Forelimb muscle (tissue), 1 donor: ENCODE results near the gene CDCA7L. TPM values are rescaled to one million over a fixed set of nuclear protein-coding genes. Genes with fewer than 3 reads are reported as not detected.

Experiments
- DNase-seq: peaks from one replicate; pipeline ENCODE4 v3.0.0-alpha.2; 2013; ENCODE audit warnings: low read depth
- polyA plus RNA-seq: library from polyadenylated mRNA; unstranded; fragments of 120-200 nt; gene quantifications from one replicate; pipeline ENCODE4 v1.2.1, GENCODE V29; 2013; ENCODE audit not compliant: insufficient read length

Gene CDCA7L
- polyA plus RNA-seq = 15.7 TPM

- DNase-seq = no peak
Observed at GRCh38 chr7:21945454-21946221, at the start of gene CDCA7L. Gene CDCA7L, minus strand, starts transcription at chr7:21945899. Its CDS starts 95 bp downstream, at chr7:21945804.

DNA sequence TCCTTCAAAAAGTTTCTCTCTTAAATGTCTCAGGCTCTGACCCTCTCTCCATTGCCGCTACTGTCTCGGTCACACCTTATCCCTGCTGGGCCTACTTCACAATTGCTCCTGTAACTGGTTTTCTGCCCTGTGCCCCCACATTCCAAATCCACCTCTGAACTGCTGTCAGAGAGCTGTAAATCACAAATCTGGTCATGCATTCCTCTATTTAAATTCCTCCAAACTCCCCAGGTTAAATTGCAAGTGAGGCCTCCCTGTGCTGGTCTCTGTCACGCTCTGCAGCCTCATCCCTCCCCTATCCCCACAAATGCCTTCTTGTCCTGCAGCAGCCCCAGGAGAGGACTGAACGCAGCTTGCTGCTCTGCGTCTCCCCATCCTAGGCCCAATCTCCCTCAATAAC lies 40.4 kb upstream of the CDCA7L start:
- DNase-seq = no peak

DNA sequence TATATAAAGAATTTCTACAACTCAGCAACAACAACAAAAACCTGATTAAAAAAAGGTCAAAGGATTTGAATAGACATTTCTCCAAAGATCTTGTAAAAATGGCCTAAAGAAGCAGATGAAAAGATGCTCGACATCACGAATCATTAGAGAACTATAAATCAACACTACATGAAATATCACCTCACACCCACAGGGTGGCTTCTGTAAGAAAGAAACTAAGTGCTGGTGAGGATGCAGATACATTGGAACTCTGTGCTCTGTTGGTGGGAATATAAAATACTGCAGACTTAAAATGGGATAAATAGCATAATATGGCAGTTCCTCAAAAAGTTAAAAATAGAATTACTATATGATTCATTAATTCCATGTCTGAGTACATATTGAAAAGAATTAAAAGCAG lies 38.3 kb upstream of the CDCA7L start:
- DNase-seq = no peak

DNA sequence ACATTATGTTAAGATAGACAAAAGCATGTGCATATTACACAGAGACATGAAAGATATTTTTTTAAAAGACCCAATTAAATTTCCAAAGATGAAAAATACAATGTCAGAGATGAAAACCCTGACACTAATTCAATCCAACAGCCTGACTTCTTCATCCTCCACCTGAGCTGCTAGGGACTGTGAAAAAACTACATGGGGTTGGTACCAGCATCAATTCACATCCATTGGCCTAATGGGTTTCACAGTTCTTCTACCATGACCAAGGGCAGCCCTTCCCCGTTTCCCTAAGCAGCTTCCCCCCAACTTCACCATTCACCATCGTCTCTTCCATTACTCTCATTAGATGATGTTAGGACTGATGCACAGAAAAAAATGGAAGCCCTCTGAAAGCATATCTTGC lies 37.4 kb upstream of the CDCA7L start:
- DNase-seq = no peak

DNA sequence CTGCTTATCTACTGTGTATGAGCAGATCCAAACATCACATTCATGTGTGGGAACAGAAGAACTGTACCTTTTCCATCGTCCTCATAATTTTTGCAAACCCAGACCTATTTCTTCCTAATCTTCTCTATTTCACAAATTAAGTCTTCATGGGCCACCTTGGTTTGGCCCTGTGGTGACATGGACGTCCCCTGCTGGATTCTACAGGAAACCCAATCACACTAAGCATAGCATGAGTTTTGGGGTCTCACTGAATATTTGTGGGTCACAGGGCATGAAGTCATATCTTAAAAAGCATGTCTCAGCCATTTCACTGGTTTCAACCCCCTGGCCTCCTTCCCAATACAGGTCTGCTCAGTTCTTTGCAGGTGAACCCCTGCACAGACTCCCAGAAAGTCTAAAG lies 35.8 kb upstream of the CDCA7L start:
- no peak for DNase-seq

GRCh38 chr7:21980926-21981500 lies 35.3 kb upstream of the CDCA7L start:
- DNase-seq = no peak

- no peak for DNase-seq
Observed at GRCh38 chr7:21972397-21972784, 26.7 kb upstream of the CDCA7L start.

- no peak for DNase-seq
Observed at GRCh38 chr7:21971780-21972396, 26.2 kb upstream of the CDCA7L start.

- DNase-seq = no peak
Observed at GRCh38 chr7:21969822-21970221, 24.1 kb upstream of the CDCA7L start.

DNA sequence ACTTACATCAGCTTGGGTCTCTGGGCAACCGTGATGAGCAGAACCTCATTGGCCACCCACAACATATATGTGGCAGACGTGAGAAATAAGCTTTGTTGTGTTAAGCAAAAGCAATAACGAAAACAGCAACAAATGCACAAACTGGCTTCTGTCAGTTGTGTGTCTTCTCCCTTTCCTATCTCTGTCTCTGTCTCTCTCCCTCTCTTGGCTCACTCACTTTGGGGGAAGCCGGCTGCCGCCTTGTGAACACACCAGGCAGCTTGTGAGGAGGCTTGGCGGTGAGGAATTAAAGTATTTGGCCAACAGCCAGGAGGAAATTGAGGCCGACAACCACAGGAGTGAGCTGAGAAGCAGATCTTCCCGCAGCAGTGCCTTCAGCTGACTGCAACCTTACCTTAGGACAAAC lies 21.9 kb upstream of the CDCA7L start:
- DNase-seq = no peak

DNA sequence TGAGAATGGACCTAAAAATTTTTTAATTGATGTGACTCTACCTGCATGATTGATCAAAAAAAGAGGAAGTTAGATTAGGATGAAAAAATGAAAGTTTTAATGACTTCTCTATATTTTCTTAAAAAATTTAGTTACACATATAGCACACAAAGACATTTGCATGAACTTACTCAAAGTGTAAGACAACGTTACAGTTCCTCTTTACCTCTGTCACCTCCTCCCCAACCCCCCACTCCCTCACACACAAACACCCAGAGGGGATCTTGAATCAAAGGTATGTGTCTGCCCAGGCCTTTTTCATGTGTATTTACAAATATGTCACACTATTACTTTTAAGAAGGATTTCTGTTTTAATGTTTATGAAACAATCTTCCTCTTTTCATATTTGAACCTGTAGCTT lies 20.6 kb upstream of the CDCA7L start:
- DNase-seq = no peak

- DNase-seq = no peak
Observed at GRCh38 chr7:21965291-21965690, 19.6 kb upstream of the CDCA7L start.

DNA sequence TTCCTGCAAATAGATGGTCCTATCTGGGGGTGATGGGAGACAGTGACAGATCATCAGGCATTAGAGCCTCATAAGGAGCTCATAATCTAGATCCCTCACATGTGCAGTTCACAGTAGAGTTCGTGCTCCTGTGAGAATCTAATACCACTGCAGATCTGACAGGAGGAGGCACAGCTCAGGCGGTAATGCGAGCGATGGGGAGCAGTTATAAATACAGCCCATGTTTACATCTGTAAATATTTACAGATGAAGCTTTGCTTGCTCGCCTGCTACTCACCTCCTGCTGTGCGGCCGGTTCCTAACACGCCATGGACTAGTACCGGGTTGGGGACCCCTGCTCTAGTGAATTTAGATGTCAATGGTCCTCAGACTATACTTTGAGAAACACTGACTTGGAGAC lies 17.0 kb upstream of the CDCA7L start:
- DNase-seq = no peak

- no peak for DNase-seq
Observed at GRCh38 chr7:21960922-21961321, 15.2 kb upstream of the CDCA7L start.

GRCh38 chr7:21959387-21959776 lies 13.7 kb upstream of the CDCA7L start:
- no peak for DNase-seq

GRCh38 chr7:21953781-21954180 lies 8.1 kb upstream of the CDCA7L start:
- DNase-seq = no peak

- no peak for DNase-seq
Observed at GRCh38 chr7:21948887-21949540, 3.3 kb upstream of the CDCA7L start.

DNA sequence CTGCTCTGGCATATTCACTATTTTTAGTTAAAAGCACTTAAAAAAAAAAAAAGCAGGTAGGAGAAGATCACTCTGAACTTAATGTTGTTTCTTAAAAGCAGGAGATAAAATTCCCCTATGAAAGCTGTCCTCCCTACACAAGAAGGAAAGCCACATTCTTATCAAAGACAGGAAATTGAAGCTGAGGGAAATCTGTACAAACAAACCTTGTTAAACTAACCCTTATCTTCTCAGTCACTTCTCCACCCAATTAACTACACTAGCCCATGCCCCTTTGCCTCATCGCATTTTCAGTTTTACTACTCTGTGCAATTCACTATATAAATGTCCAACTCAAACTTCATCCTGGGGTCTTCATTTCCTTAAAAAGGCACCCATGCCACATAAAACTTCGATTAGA lies 2.7 kb upstream of the CDCA7L start:
- DNase-seq = no peak

- no peak for DNase-seq
Observed at GRCh38 chr7:21947946-21948345, 2.2 kb upstream of the CDCA7L start.

- no peak for DNase-seq
Observed at GRCh38 chr7:21947056-21947455, 1.4 kb upstream of the CDCA7L start.

GRCh38 chr7:21946222-21946709 lies 567 bp upstream of the CDCA7L start:
- DNase-seq = no peak

GRCh38 chr7:21944616-21945453 lies 864 bp downstream of the CDCA7L start:
- DNase-seq = no peak
